ENCODE data around the gene F2RL1. TPM values are rescaled to one million over a fixed set of nuclear protein-coding genes. Genes with fewer than 3 reads are reported as not detected.

Gene F2RL1
- total and polyA plus RNA-seq, 2 experiments from 2014 or later: 1.4 to 3.3 TPM

GRCh38 chr5:76807296-76807695, 11.5 kb upstream of the F2RL1 start:
- no peaks in the 10 kb centered on the region for H3K9me3 ChIP-seq (ENCODE audit: low read depth)
- H3K79me2 ChIP-seq (ENCODE audit: insufficient read depth): no peaks in the 10 kb centered on the region
- peak; percentile 88 for DNase-seq
- H2AFZ ChIP-seq: no peak overlapping the region
- no peak for TF ChIP-seq EZH2 (IDR thresholded peaks at IDR 0.05; ENCODE audit: insufficient read depth, poor library complexity, severe bottlenecking)
- TF ChIP-seq EZH2phosphoT487 (IDR thresholded peaks at IDR 0.05; ENCODE audit: insufficient read depth, low read depth): no peak
- peaks cover 26% of the 10 kb centered on the region for H3F3A ChIP-seq (ENCODE audit: insufficient read depth)
- in situ Hi-C loops (cut with MboI): no loop called here
- H3K27ac ChIP-seq: peak overlapping the region; percentile 36
- H3K36me3 ChIP-seq (ENCODE audit: low read depth): no peaks in the 10 kb centered on the region
- no peaks in the 10 kb centered on the region for H3K27me3 ChIP-seq (replicated peaks; ENCODE audit: insufficient read depth)
- no peak overlapping the region for H3K4me3 ChIP-seq
- H3K4me1 ChIP-seq (ENCODE audit: insufficient read depth): peaks cover 24% of the 10 kb centered on the region
- peak overlapping the region; percentile 38 for H3K4me2 ChIP-seq (ENCODE audit: unreplicated experiment)
- no peaks in the 10 kb centered on the region for H4K20me1 ChIP-seq (ENCODE audit: insufficient read depth)
- H3K9ac ChIP-seq: no peak overlapping the region
- no peaks in the 10 kb centered on the region for H3K9me2 ChIP-seq (ENCODE audit: insufficient read depth)
- WGBS, 2 experiments (ENCODE audit: low coverage in 1 of 2, low lambda C conversion rate in 2 of 2, missing lambda C conversion rate in 2 of 2): 25 to 29% methylated on average over 3 of the region's 3 CpGs

GRCh38 chr5:76808141-76808691, 10.6 kb upstream of the F2RL1 start:
- H2AFZ ChIP-seq: no peak overlapping the region

DNA sequence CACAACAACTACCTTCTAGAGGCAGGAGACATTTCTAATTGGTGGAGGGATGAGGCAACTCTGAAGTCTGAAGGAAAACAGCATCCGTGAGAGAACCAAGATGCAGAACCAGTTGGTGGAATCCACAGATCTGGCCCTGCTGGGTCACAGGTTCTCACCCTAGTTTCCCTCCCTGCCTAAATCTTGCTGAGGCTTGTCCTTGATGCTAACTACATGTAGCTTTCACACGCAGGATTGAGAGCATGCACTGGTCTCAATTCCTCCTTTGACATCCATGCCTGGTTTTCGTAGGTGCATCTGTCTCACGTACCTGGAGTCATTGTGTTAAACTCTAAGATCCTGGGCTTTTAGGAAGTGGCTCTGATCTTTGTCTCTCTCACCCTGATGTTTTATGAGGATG, 9.7 kb upstream of the F2RL1 start:
- Histone ChIP-seq H3K4me3 (no peak overlapping the region), H3K9me2 (ENCODE audit: insufficient read depth) (no peaks in the 10 kb centered on the region), H3K4me1 (ENCODE audit: insufficient read depth) (peaks cover 30% of the 10 kb centered on the region), H3K36me3 (ENCODE audit: low read depth) (no peaks in the 10 kb centered on the region), H3K27ac (no peak overlapping the region), H3K4me2 (ENCODE audit: unreplicated experiment) (no peak overlapping the region), H3K9ac (no peak overlapping the region), H2AFZ (no peak overlapping the region), H4K20me1 (ENCODE audit: insufficient read depth) (no peaks in the 10 kb centered on the region), H3F3A (ENCODE audit: insufficient read depth) (peaks cover 28% of the 10 kb centered on the region), H3K27me3 (replicated peaks; ENCODE audit: insufficient read depth) (no peaks in the 10 kb centered on the region), H3K79me2 (ENCODE audit: insufficient read depth) (no peaks in the 10 kb centered on the region), H3K9me3 (ENCODE audit: low read depth) (no peaks in the 10 kb centered on the region)
- no peak for TF ChIP-seq EZH2phosphoT487 (IDR thresholded peaks at IDR 0.05; ENCODE audit: insufficient read depth, low read depth)
- TF ChIP-seq EZH2 (IDR thresholded peaks at IDR 0.05; ENCODE audit: insufficient read depth, poor library complexity, severe bottlenecking): no peak
- no peak for DNase-seq
- in situ Hi-C loops (cut with MboI): no loop called here
- 96 to 98% methylated on average over 4 of the region's 4 CpGs for WGBS, 2 experiments (ENCODE audit: low coverage in 1 of 2, low lambda C conversion rate in 2 of 2, missing lambda C conversion rate in 2 of 2)

More at GRCh38 chr5:76808141-76808691, 10.6 kb upstream of the F2RL1 start:
- H3K79me2 ChIP-seq (ENCODE audit: insufficient read depth): no peaks in the 10 kb centered on the region
- in situ Hi-C loops (cut with MboI): no loop called here
- H3K9me2 ChIP-seq (ENCODE audit: insufficient read depth): no peaks in the 10 kb centered on the region
- H3K9me3 ChIP-seq (ENCODE audit: low read depth): no peaks in the 10 kb centered on the region
- H3K4me2 ChIP-seq (ENCODE audit: unreplicated experiment): no peak overlapping the region
- H3K9ac ChIP-seq: no peak overlapping the region
- H4K20me1 ChIP-seq (ENCODE audit: insufficient read depth): no peaks in the 10 kb centered on the region
- H3K4me3 ChIP-seq: no peak overlapping the region
- no peaks in the 10 kb centered on the region for H3K36me3 ChIP-seq (ENCODE audit: low read depth)
- no peak overlapping the region for H3K27ac ChIP-seq
- H3K4me1 ChIP-seq (ENCODE audit: insufficient read depth): peaks cover 24% of the 10 kb centered on the region
- no peak for DNase-seq
- H3F3A ChIP-seq (ENCODE audit: insufficient read depth): peaks cover 26% of the 10 kb centered on the region
- 86 to 95% methylated on average over 5 of the region's 5 CpGs for WGBS, 2 experiments (ENCODE audit: low coverage in 1 of 2, low lambda C conversion rate in 2 of 2, missing lambda C conversion rate in 2 of 2)
- H3K27me3 ChIP-seq (replicated peaks; ENCODE audit: insufficient read depth): no peaks in the 10 kb centered on the region
- TF ChIP-seq EZH2 (IDR thresholded peaks at IDR 0.05; ENCODE audit: insufficient read depth, poor library complexity, severe bottlenecking) (no peak), EZH2phosphoT487 (IDR thresholded peaks at IDR 0.05; ENCODE audit: insufficient read depth, low read depth) (no peak)

DNA sequence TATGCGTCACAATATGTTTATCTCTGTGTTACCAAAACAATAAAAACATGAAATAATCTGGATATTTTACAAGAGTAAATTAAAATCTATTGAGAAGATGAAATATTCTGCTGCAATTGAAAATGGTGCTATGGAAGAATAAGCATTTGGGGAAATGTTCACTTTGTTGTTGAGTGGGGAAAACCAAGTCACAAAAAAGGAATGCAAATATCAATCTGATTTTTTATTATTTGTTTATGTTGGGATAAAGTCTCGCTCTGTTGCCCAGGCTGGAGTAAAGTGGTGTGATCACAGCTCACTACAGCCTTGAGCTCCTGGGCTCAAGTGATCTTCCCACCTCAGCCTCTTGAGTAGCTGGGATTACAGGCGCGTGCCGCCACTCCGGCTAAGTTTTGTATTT, 8.6 kb upstream of the F2RL1 start:
- DNase-seq: no peak
- Histone ChIP-seq H2AFZ (no peak overlapping the region), H3K4me3 (no peak overlapping the region)

More for the DNA sequence above, 8.6 kb upstream of the F2RL1 start:
- Histone ChIP-seq H3K9me2 (ENCODE audit: insufficient read depth) (no peaks in the 10 kb centered on the region), H3K36me3 (ENCODE audit: low read depth) (no peaks in the 10 kb centered on the region), H3K4me2 (ENCODE audit: unreplicated experiment) (no peak overlapping the region), H3K4me1 (ENCODE audit: insufficient read depth) (peaks cover 39% of the 10 kb centered on the region), H3K9ac (no peak overlapping the region), H3K79me2 (ENCODE audit: insufficient read depth) (no peaks in the 10 kb centered on the region), H3F3A (ENCODE audit: insufficient read depth) (peaks cover 32% of the 10 kb centered on the region), H3K27me3 (replicated peaks; ENCODE audit: insufficient read depth) (no peaks in the 10 kb centered on the region), H3K27ac (no peak overlapping the region), H4K20me1 (ENCODE audit: insufficient read depth) (no peaks in the 10 kb centered on the region), H3K9me3 (ENCODE audit: low read depth) (no peaks in the 10 kb centered on the region)
- 96 to 98% methylated on average over 6 of the region's 6 CpGs for WGBS, 2 experiments (ENCODE audit: low coverage in 1 of 2, low lambda C conversion rate in 2 of 2, missing lambda C conversion rate in 2 of 2)
- in situ Hi-C loops (cut with MboI): no loop called here
- TF ChIP-seq EZH2 (IDR thresholded peaks at IDR 0.05; ENCODE audit: insufficient read depth, poor library complexity, severe bottlenecking) (no peak), EZH2phosphoT487 (IDR thresholded peaks at IDR 0.05; ENCODE audit: insufficient read depth, low read depth) (no peak)
